GM18526 (cell line): ENCODE measurements around the gene ST8SIA6.

Source experiments
- POLR2A ChIP-seq: IDR thresholded peaks from 3 replicates; pipeline ENCODE4 v1.6.1; 2011; ENCODE audit not compliant: insufficient read length; ENCODE audit errors: extremely low read depth

The ST8SIA6 gene, protein sequence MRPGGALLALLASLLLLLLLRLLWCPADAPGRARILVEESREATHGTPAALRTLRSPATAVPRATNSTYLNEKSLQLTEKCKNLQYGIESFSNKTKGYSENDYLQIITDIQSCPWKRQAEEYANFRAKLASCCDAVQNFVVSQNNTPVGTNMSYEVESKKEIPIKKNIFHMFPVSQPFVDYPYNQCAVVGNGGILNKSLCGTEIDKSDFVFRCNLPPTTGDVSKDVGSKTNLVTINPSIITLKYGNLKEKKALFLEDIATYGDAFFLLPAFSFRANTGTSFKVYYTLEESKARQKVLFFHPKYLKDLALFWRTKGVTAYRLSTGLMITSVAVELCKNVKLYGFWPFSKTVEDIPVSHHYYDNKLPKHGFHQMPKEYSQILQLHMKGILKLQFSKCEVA

DNA sequence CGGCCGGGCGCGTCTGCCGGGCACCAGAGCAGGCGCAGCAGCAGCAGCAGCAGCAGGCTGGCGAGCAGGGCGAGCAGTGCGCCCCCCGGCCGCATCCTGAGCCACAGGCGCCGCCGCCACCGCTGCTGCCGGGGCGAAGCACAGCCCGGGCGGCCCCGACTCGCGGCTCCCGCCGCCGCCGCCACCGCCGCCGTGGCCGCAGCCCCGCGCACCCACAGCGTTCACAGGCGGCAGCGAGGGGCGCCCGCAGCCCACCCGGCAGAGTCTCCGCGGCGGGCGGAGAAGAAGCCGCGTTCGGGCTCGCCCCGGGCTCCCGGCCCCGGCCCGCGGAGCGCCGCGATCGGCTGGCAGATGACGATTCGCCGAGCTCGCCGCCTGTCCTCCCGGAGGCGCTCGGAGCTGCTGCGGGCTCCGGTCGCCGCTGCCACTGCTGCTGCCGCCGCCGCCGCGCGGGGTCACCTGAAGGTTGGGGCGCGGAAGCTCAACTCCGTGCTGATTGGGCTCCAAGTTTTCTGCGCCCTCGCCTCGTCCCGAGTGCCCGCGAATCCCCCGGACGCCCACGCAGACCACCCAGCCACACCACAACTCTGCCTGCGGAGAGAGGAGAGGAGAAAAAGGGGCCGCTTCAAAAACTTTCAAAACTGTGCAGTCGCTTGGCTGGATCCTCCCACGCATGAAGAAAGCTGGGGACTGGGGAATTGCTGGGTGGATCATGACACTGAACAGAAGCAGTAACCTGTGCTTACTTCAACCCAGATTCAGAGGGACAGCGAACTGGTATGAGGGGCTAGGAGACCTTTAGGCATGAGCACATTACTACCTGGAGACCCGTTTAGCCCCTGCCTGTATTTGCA, at the start of gene ST8SIA6:
ST8SIA6 (minus strand) TSS at position 435 of the 854 bp plus-strand sequence; CDS start at position 95, 340 bp downstream.
- no peak for TF ChIP-seq POLR2A

- TF ChIP-seq POLR2A = no peak
These were observed 49.4 kb upstream of the ST8SIA6 start for GRCh38 chr10:17503795-17504194.

- TF ChIP-seq POLR2A = no peak
These were observed 48.4 kb upstream of the ST8SIA6 start for GRCh38 chr10:17502814-17503213.

- TF ChIP-seq POLR2A = no peak
These were observed 43.1 kb upstream of the ST8SIA6 start for GRCh38 chr10:17497446-17498030.

DNA sequence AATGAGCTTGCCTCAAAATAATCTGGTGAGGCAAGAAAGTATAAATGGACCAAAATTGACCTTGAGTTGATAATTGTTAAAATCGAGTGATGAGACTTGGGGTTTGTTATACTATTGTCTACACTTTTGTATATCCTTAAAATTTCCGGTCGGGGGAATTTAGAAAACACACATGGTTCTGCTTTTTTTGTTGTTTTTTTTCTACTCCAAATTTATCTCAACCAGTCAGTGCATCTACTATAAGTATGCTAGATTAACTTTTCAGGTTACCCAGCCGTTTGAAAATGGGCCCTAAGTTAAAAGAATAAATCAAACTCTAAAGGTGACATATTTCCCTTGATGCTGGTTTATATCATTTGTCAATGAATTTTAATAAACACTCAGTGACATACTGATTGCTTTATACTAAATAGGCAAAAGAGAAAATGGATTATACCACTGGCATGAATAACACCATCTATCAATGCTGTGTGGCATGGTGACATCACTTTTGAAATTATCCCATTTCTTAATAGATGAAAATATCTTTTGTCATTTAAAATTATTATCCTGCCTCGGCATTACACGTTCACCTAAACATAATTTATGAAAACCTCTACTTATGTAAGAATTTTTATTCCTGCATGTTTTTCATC, 40.3 kb upstream of the ST8SIA6 start:
- no peak for TF ChIP-seq POLR2A

GRCh38 chr10:17488848-17489247, 34.5 kb upstream of the ST8SIA6 start:
- no peak for TF ChIP-seq POLR2A

- no peak for TF ChIP-seq POLR2A
These were observed 28.7 kb upstream of the ST8SIA6 start for GRCh38 chr10:17483079-17483478.

DNA sequence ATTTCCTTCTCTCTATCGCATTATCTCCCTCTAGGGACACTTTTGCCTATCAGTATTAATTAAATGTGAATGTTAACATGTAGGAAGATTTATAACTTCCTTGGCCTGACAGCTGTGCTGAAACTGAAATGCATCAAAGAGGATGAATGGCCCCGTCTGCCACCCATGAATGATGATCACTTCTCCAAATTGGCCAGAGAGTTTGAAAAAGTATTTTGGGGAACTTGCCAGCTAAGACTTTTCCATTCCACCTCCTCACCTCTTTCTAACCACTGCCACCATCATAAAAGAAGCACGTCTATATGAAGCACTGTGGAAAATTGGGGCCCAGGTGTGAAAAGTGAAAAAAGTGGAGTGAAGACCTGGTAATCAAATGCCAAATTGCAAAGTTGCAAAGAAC, 25.4 kb upstream of the ST8SIA6 start:
- no peak for TF ChIP-seq POLR2A

GRCh38 chr10:17479015-17479615, 24.7 kb upstream of the ST8SIA6 start:
- no peak for TF ChIP-seq POLR2A

DNA sequence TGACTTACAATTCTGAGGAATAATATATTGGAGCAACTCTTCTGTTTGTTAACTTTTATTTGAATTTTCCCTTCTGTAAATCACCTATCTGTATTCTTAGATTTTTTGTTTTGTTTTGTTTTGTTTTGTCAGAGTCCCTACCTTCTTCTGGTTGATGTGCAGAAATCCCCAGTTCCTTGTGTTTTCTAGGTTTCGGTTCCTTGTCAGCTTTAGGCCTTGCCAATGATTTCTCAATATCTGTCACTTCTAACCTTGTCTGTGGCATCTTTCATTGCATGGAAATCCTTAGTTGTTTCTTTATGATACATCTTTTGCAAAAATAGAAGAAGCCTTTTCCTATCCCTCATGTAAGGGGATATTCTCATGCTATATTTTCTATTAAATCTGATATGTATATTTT, 21.7 kb upstream of the ST8SIA6 start:
- no peak for TF ChIP-seq POLR2A

DNA sequence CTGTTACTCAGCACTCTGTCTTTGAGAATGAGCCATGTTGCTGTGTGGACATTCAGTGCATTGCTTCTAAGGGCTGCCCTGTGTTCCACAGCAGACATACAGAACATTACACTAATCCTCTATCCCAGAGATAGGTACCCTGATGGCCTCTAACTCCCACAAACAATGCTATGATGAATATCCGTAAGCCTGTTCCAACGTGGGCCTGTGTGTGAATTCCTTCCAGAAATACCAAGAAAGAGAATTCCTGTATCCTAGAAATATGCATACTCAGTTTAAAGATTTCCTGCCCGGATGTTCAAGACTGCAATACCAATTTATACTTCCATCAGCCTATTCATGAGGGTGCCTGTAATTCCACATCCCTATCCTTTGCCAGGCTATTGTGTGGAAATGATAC, 21.3 kb upstream of the ST8SIA6 start:
- TF ChIP-seq POLR2A = no peak

GRCh38 chr10:17474595-17475323, 20.4 kb upstream of the ST8SIA6 start:
- no peak for TF ChIP-seq POLR2A

DNA sequence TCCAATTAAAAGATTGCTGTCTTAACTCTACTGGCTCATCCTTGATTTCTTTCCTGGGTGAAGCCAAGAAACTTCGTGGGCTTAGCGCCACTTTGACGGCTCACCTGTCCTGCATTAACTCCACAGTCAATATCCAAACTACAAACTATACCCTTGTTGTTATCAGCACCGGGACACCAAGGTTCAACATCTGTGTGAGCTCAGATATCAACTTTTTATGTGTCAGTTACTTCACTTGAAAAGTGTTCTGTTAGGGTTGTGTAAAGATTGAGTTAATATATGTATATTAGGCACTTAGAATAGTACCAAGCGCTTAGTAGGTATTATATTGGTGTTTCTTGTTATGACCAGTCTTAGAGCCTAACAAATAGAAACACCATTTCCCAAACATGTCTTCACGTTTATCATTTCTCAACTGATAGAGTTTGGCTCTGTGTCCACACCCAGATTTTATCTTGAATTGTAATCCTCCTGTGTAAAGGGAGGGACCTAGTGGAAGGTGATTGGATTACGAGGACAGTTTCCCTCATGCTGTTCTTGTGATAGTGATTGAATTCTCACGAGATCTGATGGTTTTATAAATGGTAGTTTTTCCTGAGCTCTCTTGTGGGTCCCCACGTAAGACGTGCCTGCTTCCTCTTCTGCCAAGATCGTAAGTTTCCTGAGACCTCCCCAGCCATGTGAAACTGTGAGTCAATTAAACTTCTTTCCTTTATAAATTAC, 19.0 kb upstream of the ST8SIA6 start:
- no peak for TF ChIP-seq POLR2A

- TF ChIP-seq POLR2A = no peak
These were observed 18.3 kb upstream of the ST8SIA6 start for GRCh38 chr10:17472481-17473227.
